HEK293 (cell line): ENCODE results near the gene NHSL2.

ENCODE experiments used
- EGR2 ChIP-seq: fragments of 450-650 bp; formaldehyde crosslinking; IDR thresholded peaks from 2 replicates; pipeline ENCODE4 v1.5.1; 2016; ENCODE audit warnings: low read depth, missing biosample characterization, missing genetic modification characterization
- HOXC10 ChIP-seq: sonication (generic); formaldehyde crosslinking; IDR thresholded peaks from 2 replicates; pipeline ENCODE4 v1.8.1; 2023; ENCODE audit warnings: mild to moderate bottlenecking, missing genetic modification reagents
- IKZF3 ChIP-seq: fragments of 450-650 bp; IDR thresholded peaks from 2 replicates; pipeline ENCODE4 v1.5.0; 2018; ENCODE audit warnings: missing biosample characterization, mild to moderate bottlenecking, missing genetic modification characterization, moderate library complexity
- KLF7 ChIP-seq: fragments of 450-650 bp; formaldehyde crosslinking; IDR thresholded peaks from 2 replicates; pipeline ENCODE4 v1.5.1; 2016; ENCODE audit warnings: missing biosample characterization, missing genetic modification characterization, borderline replicate concordance
- PATZ1 ChIP-seq: fragments of 450-650 bp; formaldehyde crosslinking; IDR thresholded peaks from 2 replicates; pipeline ENCODE4 v1.5.1; 2016; ENCODE audit warnings: missing biosample characterization, missing genetic modification characterization
- SP2 ChIP-seq: fragments of 450-650 bp; formaldehyde crosslinking; IDR thresholded peaks from 2 replicates; pipeline ENCODE4 v1.5.1; 2016; ENCODE audit warnings: missing biosample characterization, missing genetic modification characterization
- ZBTB21 ChIP-seq: fragments of 450-650 bp; formaldehyde crosslinking; IDR thresholded peaks from 2 replicates; pipeline ENCODE4 v1.5.1; 2017; ENCODE audit warnings: missing biosample characterization, missing genetic modification characterization
- ZFP41 ChIP-seq: fragments of 450-650 bp; formaldehyde crosslinking; IDR thresholded peaks from 2 replicates; pipeline ENCODE4 v1.5.1; 2016; ENCODE audit warnings: missing biosample characterization, missing genetic modification characterization, borderline replicate concordance
- ZIC2 ChIP-seq: fragments of 450-650 bp; formaldehyde crosslinking; IDR thresholded peaks from 2 replicates; pipeline ENCODE4 v1.5.1; 2016; ENCODE audit warnings: missing biosample characterization, missing genetic modification characterization
- ZNF10 ChIP-seq: fragments of 450-650 bp; formaldehyde crosslinking; IDR thresholded peaks from 2 replicates; pipeline ENCODE4 v1.5.1; 2017; ENCODE audit warnings: missing biosample characterization, missing genetic modification characterization
- ZNF140 ChIP-seq: fragments of 450-650 bp; formaldehyde crosslinking; IDR thresholded peaks from 2 replicates; pipeline ENCODE4 v1.5.1; 2016; ENCODE audit warnings: missing biosample characterization, missing genetic modification characterization
- ZNF146 ChIP-seq: fragments of 450-650 bp; formaldehyde crosslinking; IDR thresholded peaks from 2 replicates; pipeline ENCODE4 v1.5.1; 2016; ENCODE audit warnings: missing biosample characterization, missing genetic modification characterization
- ZNF221 ChIP-seq: fragments of 450-650 bp; formaldehyde crosslinking; IDR thresholded peaks from 2 replicates; pipeline ENCODE4 v1.5.1; 2017; ENCODE audit warnings: missing biosample characterization, missing genetic modification characterization, borderline replicate concordance
- ZNF223 ChIP-seq: fragments of 450-650 bp; formaldehyde crosslinking; IDR thresholded peaks from 2 replicates; pipeline ENCODE4 v1.5.1; 2016; ENCODE audit warnings: missing biosample characterization, missing genetic modification characterization
- ZNF311 ChIP-seq: fragments of 450-650 bp; formaldehyde crosslinking; IDR thresholded peaks from 2 replicates; pipeline ENCODE4 v1.5.1; 2017; ENCODE audit warnings: missing biosample characterization, missing genetic modification characterization, borderline replicate concordance
- ZNF324 ChIP-seq: fragments of 450-650 bp; formaldehyde crosslinking; IDR thresholded peaks from 2 replicates; pipeline ENCODE4 v1.5.1; 2016; ENCODE audit warnings: missing biosample characterization, missing genetic modification characterization
- ZNF398 ChIP-seq: fragments of 450-650 bp; formaldehyde crosslinking; IDR thresholded peaks from 2 replicates; pipeline ENCODE4 v1.5.1; 2017; ENCODE audit warnings: missing biosample characterization, missing genetic modification characterization
- ZNF416 ChIP-seq: fragments of 450-650 bp; formaldehyde crosslinking; IDR thresholded peaks from 2 replicates; pipeline ENCODE4 v1.5.1; 2016; ENCODE audit warnings: missing biosample characterization, missing genetic modification characterization
- ZNF529 ChIP-seq: fragments of 450-650 bp; formaldehyde crosslinking; IDR thresholded peaks from 2 replicates; pipeline ENCODE4 v1.5.1; 2017; ENCODE audit warnings: missing genetic modification characterization, missing biosample characterization; ENCODE audit not compliant: insufficient replicate concordance
- ZNF530 ChIP-seq: fragments of 450-650 bp; formaldehyde crosslinking; IDR thresholded peaks from 2 replicates; pipeline ENCODE4 v1.5.1; 2016; ENCODE audit warnings: low read depth, missing biosample characterization, missing genetic modification characterization
- ZNF548 ChIP-seq: fragments of 450-650 bp; formaldehyde crosslinking; IDR thresholded peaks from 2 replicates; pipeline ENCODE4 v1.5.1; 2016; ENCODE audit warnings: missing biosample characterization, missing genetic modification characterization
- ZNF549 ChIP-seq: fragments of 450-650 bp; IDR thresholded peaks from 2 replicates; pipeline ENCODE4 v1.5.1; 2018; ENCODE audit warnings: missing biosample characterization, missing genetic modification characterization, mild to moderate bottlenecking, inconsistent platforms, moderate library complexity
- ZNF561 ChIP-seq: fragments of 450-650 bp; IDR thresholded peaks from 2 replicates; pipeline ENCODE4 v1.5.1; 2018; ENCODE audit warnings: missing biosample characterization, missing genetic modification characterization, borderline replicate concordance
- ZNF580 ChIP-seq: fragments of 450-650 bp; formaldehyde crosslinking; IDR thresholded peaks from 2 replicates; pipeline ENCODE4 v1.5.1; 2016; ENCODE audit warnings: missing biosample characterization, missing genetic modification characterization
- ZNF626 ChIP-seq: fragments of 450-650 bp; sonication (Bioruptor Pico); formaldehyde crosslinking; IDR thresholded peaks from 2 replicates; pipeline ENCODE4 v1.5.1; 2018; ENCODE audit warnings: missing biosample characterization, missing genetic modification characterization, inconsistent platforms
- ZNF654 ChIP-seq: fragments of 450-650 bp; formaldehyde crosslinking; IDR thresholded peaks from 2 replicates; pipeline ENCODE4 v1.5.1; 2016; ENCODE audit warnings: low read depth, missing biosample characterization, missing genetic modification characterization
- ZNF785 ChIP-seq: fragments of 450-650 bp; formaldehyde crosslinking; IDR thresholded peaks from 2 replicates; pipeline ENCODE4 v1.5.1; 2016; ENCODE audit warnings: missing biosample characterization, missing genetic modification characterization
- ZNF792 ChIP-seq: fragments of 450-650 bp; formaldehyde crosslinking; IDR thresholded peaks from 2 replicates; pipeline ENCODE4 v1.5.1; 2016; ENCODE audit warnings: missing biosample characterization, missing genetic modification characterization
- ZNF837 ChIP-seq: fragments of 450-650 bp; formaldehyde crosslinking; IDR thresholded peaks from 2 replicates; pipeline ENCODE4 v1.5.1; 2016; ENCODE audit warnings: missing biosample characterization, missing genetic modification characterization
- TF ChIP-seq, protein P1 (sequence below): fragments of 450-650 bp; formaldehyde crosslinking; IDR thresholded peaks from 2 replicates; pipeline ENCODE4 v1.5.1; 2016; ENCODE audit warnings: missing biosample characterization, missing genetic modification characterization

NHSL2 gene

GRCh38 chrX:72117636-72118210 is 207.1 kb downstream of the NHSL2 start (continued):
- TF ChIP-seq, protein P1, sequence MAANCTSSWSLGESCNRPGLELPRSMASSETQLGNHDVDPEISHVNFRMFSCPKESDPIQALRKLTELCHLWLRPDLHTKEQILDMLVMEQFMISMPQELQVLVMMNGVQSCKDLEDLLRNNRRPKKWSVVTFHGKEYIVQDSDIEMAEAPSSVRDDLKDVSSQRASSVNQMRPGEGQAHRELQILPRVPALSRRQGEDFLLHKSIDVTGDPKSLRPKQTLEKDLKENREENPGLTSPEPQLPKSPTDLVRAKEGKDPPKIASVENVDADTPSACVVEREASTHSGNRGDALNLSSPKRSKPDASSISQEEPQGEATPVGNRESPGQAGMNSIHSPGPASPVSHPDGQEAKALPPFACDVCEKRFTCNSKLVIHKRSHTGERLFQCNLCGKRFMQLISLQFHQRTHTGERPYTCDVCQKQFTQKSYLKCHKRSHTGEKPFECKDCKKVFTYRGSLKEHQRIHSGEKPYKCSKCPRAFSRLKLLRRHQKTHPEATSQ (tag by site-specific recombination), result no peak
- TF ChIP-seq ZNF561 (tag by site-specific recombination) (no peak), ZNF221 (no peak), ZNF398 (tag by site-specific recombination) (no peak), ZNF785 (tag by site-specific recombination) (no peak), ZNF324 (tag by site-specific recombination) (no peak), ZNF140 (tag by site-specific recombination) (peak; percentile 94), ZIC2 (tag by site-specific recombination) (no peak), ZNF792 (tag by site-specific recombination) (no peak), ZNF416 (tag by site-specific recombination) (no peak), ZNF548 (tag by site-specific recombination) (no peak), ZNF626 (no peak), KLF7 (tag by site-specific recombination) (0 out of 2 replicates have a peak, but pooled peaks have one; percentile 44), ZNF549 (no peak), HOXC10 (CRISPR knock-in tag) (no peak), ZNF223 (tag by site-specific recombination) (no peak), ZNF529 (tag by site-specific recombination) (peak; percentile 75), ZNF530 (tag by site-specific recombination) (peak; percentile 90; the same call in 1 of the 2 replicates), ZFP41 (tag by site-specific recombination) (no peak), SP2 (tag by site-specific recombination) (no peak), ZBTB21 (tag by site-specific recombination) (peak; percentile 43; the same call in 1 of the 2 replicates), ZNF837 (tag by site-specific recombination) (no peak), EGR2 (tag by site-specific recombination) (no peak), ZNF146 (no peak), IKZF3 (tag by site-specific recombination) (no peak), ZNF580 (peak; percentile 78; the same call in 1 of the 2 replicates), PATZ1 (tag by site-specific recombination) (no peak), ZNF10 (no peak; the same call in 1 of the 2 replicates), ZNF311 (no peak), ZNF654 (tag by site-specific recombination) (peak; percentile 42)
